Natural killer cell (primary cell): ENCODE measurements around the gene TCERG1L. TPM values are rescaled to one million over a fixed set of nuclear protein-coding genes. Genes with fewer than 3 reads are reported as not detected.

Source experiments
- ATAC-seq, 3 donors: fragments of 150-1000 bp in 2 of 3; fragments of 200-7000 bp in 1 of 3; cut with Tn5 transposase; 1 replicate in 1 of 3; 2 replicates in 2 of 3; pipeline ENCODE4 v1.10.0; 2021; ENCODE audit warnings: mild to moderate bottlenecking in 2 of 3, moderate library complexity in 2 of 3
- DNase-seq, 2 donors: peaks; one replicate each; pipeline versions ENCODE4 v3.0.0 to v3.0.0-alpha.2; 2013 to 2021; ENCODE audit warnings: mixed read lengths in 1 of 2
- H3K27ac ChIP-seq: one replicate; pipeline ENCODE4 v1.5.1; 2013; ENCODE audit warnings: mild to moderate bottlenecking, low read length
- H3K27me3 ChIP-seq: one replicate; pipeline ENCODE4 v1.6.1; 2013; ENCODE audit warnings: low read length; ENCODE audit not compliant: control insufficient read depth, insufficient read depth
- H3K36me3 ChIP-seq: one replicate; pipeline ENCODE4 v1.6.1; 2013; ENCODE audit warnings: low read length; ENCODE audit not compliant: control insufficient read depth, insufficient read depth
- H3K4me1 ChIP-seq: one replicate; pipeline ENCODE4 v1.6.1; 2013; ENCODE audit warnings: low read length; ENCODE audit not compliant: control insufficient read depth, insufficient read depth
- H3K4me3 ChIP-seq: one replicate; pipeline ENCODE4 v1.5.1; 2013; ENCODE audit warnings: low read length
- H3K9me3 ChIP-seq: one replicate; pipeline ENCODE4 v1.6.1; 2013; ENCODE audit warnings: low read length; ENCODE audit not compliant: control insufficient read depth, insufficient read depth
- H3K27ac Mint-ChIP-seq, 2 donors: one replicate each; pipeline ENCODE4 v1.8.0; 2022; ENCODE audit warnings: mild to moderate bottlenecking in 2 of 2, mixed read lengths in 2 of 2, moderate library complexity in 1 of 2
- H3K27me3 Mint-ChIP-seq, 2 donors: one replicate each; pipeline ENCODE4 v1.8.0; 2022; ENCODE audit warnings: low read depth in 2 of 2, mixed read lengths in 2 of 2
- H3K36me3 Mint-ChIP-seq: one replicate; pipeline ENCODE4 v1.8.0; 2022; ENCODE audit warnings: mixed read lengths
- H3K4me1 Mint-ChIP-seq, 2 donors: one replicate each; pipeline ENCODE4 v1.8.0; 2022; ENCODE audit warnings: mixed read lengths in 2 of 2
- H3K4me3 Mint-ChIP-seq: one replicate; pipeline ENCODE4 v1.8.0; 2022; ENCODE audit warnings: mild to moderate bottlenecking, moderate library complexity, mixed read lengths
- H3K9me3 Mint-ChIP-seq, 2 donors: one replicate each; pipeline ENCODE4 v1.8.0; 2022; ENCODE audit warnings: mixed read lengths in 2 of 2
- CTCF ChIP-seq: fragments of 200-600 bp; IDR thresholded peaks from one replicate; pipeline ENCODE4 v1.8.0; 2022; ENCODE audit warnings: antibody characterized with exemption
- WGBS: methylation state at CpG from one replicate; pipeline ENCODE4 v1.1.7; 2013; ENCODE audit warnings: missing lambda C conversion rate; ENCODE audit not compliant: insufficient coverage; 5-methylcytosine and 5-hydroxymethylcytosine counted together
- intact Hi-C: fragments of 100-400 bp; cut with micrococcal nuclease; formaldehyde crosslinking; loops from one replicate; pipeline ENCODE4 v1.14.2; 2022
- total RNA-seq, 4 donors: library from RNA; stranded (reverse); fragments of 120-200 nt in 1 of 4; gene quantifications; one replicate each; pipeline versions ENCODE4 v1.2.3 to v1.2.4, GENCODE V29; 2013 to 2022

The TCERG1L gene
- total RNA-seq, 3 donors from 2014 or later (not counting 1 experiment from before 2014, with no cell fraction given), result 0.48 TPM; not detected in 2

- no peak overlapping the region for H3K27ac Mint-ChIP-seq
- no peaks in the 10 kb centered on the region for H3K27me3 ChIP-seq
- H3K9me3 ChIP-seq, result no peaks in the 10 kb centered on the region
- intact Hi-C loops, result no loop called here
- H3K9me3 Mint-ChIP-seq, result no peaks in the 10 kb centered on the region
- no peak overlapping the region for H3K4me3 ChIP-seq
- H3K36me3 ChIP-seq, result no peaks in the 10 kb centered on the region
- no peak for TF ChIP-seq CTCF
- no peak overlapping the region for H3K27ac ChIP-seq
- H3K4me3 Mint-ChIP-seq, result no peak overlapping the region
- ATAC-seq (no peak), DNase-seq (no peak)
- H3K4me1 ChIP-seq, result no peaks in the 10 kb centered on the region
- whole genome bisulfite sequencing, result 75% methylated on average over 10 of the region's 10 CpGs
- no peaks in the 10 kb centered on the region for H3K4me1 Mint-ChIP-seq
- no peaks in the 10 kb centered on the region for H3K27me3 Mint-ChIP-seq
- no peaks in the 10 kb centered on the region for H3K36me3 Mint-ChIP-seq
Observed at GRCh38 chr10:131050162-131050766, 261.3 kb downstream of the TCERG1L start.

- Mint-ChIP-seq H3K9me3 (no peaks in the 10 kb centered on the region), H3K27me3 (no peaks in the 10 kb centered on the region), H3K36me3 (no peaks in the 10 kb centered on the region), H3K27ac (no peak overlapping the region), H3K4me1 (no peaks in the 10 kb centered on the region), H3K4me3 (no peak overlapping the region)
- Histone ChIP-seq H3K4me3 (no peak overlapping the region), H3K27me3 (no peaks in the 10 kb centered on the region), H3K27ac (no peak overlapping the region), H3K4me1 (no peaks in the 10 kb centered on the region), H3K36me3 (no peaks in the 10 kb centered on the region), H3K9me3 (no peaks in the 10 kb centered on the region)
- no peak for TF ChIP-seq CTCF
- intact Hi-C loops, result no loop called here
- 48% methylated on average over 3 of the region's 3 CpGs for WGBS
- DNase-seq (no peak), ATAC-seq (no peak)
Observed at GRCh38 chr10:131049016-131049415, 262.5 kb downstream of the TCERG1L start.

GRCh38 chr10:131048606-131049005, 262.9 kb downstream of the TCERG1L start:
- H3K4me1 ChIP-seq, result no peaks in the 10 kb centered on the region
- intact Hi-C loops, result no loop called here
- no peaks in the 10 kb centered on the region for H3K27me3 Mint-ChIP-seq
- DNase-seq (no peak), ATAC-seq (no peak)
- H3K27ac ChIP-seq, result no peak overlapping the region
- no peak overlapping the region for H3K27ac Mint-ChIP-seq
- H3K4me3 Mint-ChIP-seq, result no peak overlapping the region
- H3K36me3 Mint-ChIP-seq, result no peaks in the 10 kb centered on the region
- WGBS, result 55% methylated on average over 11 of the region's 12 CpGs
- no peak overlapping the region for H3K4me3 ChIP-seq
- no peaks in the 10 kb centered on the region for H3K4me1 Mint-ChIP-seq
- no peaks in the 10 kb centered on the region for H3K9me3 ChIP-seq
- no peaks in the 10 kb centered on the region for H3K9me3 Mint-ChIP-seq
- no peak for TF ChIP-seq CTCF
- no peaks in the 10 kb centered on the region for H3K27me3 ChIP-seq
- no peaks in the 10 kb centered on the region for H3K36me3 ChIP-seq

DNA sequence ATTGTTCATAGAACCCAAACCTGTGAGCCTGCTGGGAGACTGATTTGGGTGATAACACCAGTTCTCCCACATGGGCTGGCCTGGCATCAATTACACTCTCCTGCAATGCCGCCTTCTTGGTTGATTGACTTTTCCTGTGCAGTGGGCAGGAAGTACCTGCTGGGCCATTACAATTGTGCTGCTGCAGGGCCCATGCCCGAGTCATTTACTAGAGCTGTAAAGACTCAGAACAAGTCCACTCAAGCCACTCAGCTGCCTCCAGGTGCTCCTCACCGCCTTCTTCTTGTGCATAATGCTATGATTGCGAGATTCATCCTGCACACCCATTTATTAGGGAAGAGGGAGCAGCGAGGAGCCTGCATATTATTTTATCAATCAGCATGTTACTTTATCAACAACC, 264.0 kb downstream of the TCERG1L start:
- no peak for ATAC-seq
- H3K36me3 Mint-ChIP-seq, result no peaks in the 10 kb centered on the region
- Histone ChIP-seq H3K36me3 (no peaks in the 10 kb centered on the region), H3K4me1 (no peaks in the 10 kb centered on the region), H3K27me3 (no peaks in the 10 kb centered on the region), H3K4me3 (no peak overlapping the region), H3K9me3 (no peaks in the 10 kb centered on the region), H3K27ac (no peak overlapping the region)
- 40% methylated on average over 4 of the region's 5 CpGs for WGBS
- H3K27ac Mint-ChIP-seq, result no peak overlapping the region
- H3K4me1 Mint-ChIP-seq, result no peaks in the 10 kb centered on the region
- H3K9me3 Mint-ChIP-seq, result no peaks in the 10 kb centered on the region
- DNase-seq, result no peak
- intact Hi-C loops, result no loop called here
- no peaks in the 10 kb centered on the region for H3K27me3 Mint-ChIP-seq
- TF ChIP-seq CTCF, result no peak
- no peak overlapping the region for H3K4me3 Mint-ChIP-seq
